ENCODE data around the gene ADGRD1. TPM values are rescaled to one million over a fixed set of nuclear protein-coding genes. Genes with fewer than 3 reads are reported as not detected.

The ADGRD1 gene
- total RNA-seq, 1 donor from 2014 or later = 1.7 TPM

GRCh38 chr12:131131077-131131807 lies 177.5 kb downstream of the ADGRD1 start:
- Mint-ChIP-seq H3K4me1 (ENCODE audit: unreplicated experiment) (peaks cover 8% of the 10 kb centered on the region), H3K9me3 (ENCODE audit: unreplicated experiment) (no peaks in the 10 kb centered on the region), H3K27ac (ENCODE audit: unreplicated experiment) (no peak overlapping the region), H3K4me3 (ENCODE audit: unreplicated experiment) (no peak overlapping the region), H3K27me3 (ENCODE audit: unreplicated experiment) (peaks cover 2% of the 10 kb centered on the region), H3K36me3 (ENCODE audit: low read depth, unreplicated experiment) (no peaks in the 10 kb centered on the region)
- no peak for TF ChIP-seq CTCF (IDR thresholded peaks at IDR 0.05; ENCODE audit: unreplicated experiment)
- peak; percentile 2 for DNase-seq (ENCODE audit: low spot score)

- H3K4me3 Mint-ChIP-seq (ENCODE audit: unreplicated experiment) = no peak overlapping the region
- no peak overlapping the region for H3K27ac Mint-ChIP-seq (ENCODE audit: unreplicated experiment)
- DNase-seq (ENCODE audit: low spot score) = peak; percentile 2
- peaks cover 8% of the 10 kb centered on the region for H3K4me1 Mint-ChIP-seq (ENCODE audit: unreplicated experiment)
- TF ChIP-seq CTCF (IDR thresholded peaks at IDR 0.05; ENCODE audit: unreplicated experiment) = no peak
- H3K27me3 Mint-ChIP-seq (ENCODE audit: unreplicated experiment) = peaks cover 2% of the 10 kb centered on the region
- no peaks in the 10 kb centered on the region for H3K9me3 Mint-ChIP-seq (ENCODE audit: unreplicated experiment)
- H3K36me3 Mint-ChIP-seq (ENCODE audit: low read depth, unreplicated experiment) = no peaks in the 10 kb centered on the region
Observed at GRCh38 chr12:131131808-131132117, 178.1 kb downstream of the ADGRD1 start.

GRCh38 chr12:131132118-131132892 lies 178.6 kb downstream of the ADGRD1 start:
- H3K4me1 Mint-ChIP-seq (ENCODE audit: unreplicated experiment) = peaks cover 8% of the 10 kb centered on the region
- peak; percentile 91 for DNase-seq (ENCODE audit: low spot score)
- TF ChIP-seq CTCF (IDR thresholded peaks at IDR 0.05; ENCODE audit: unreplicated experiment) = peak; percentile 93
- H3K4me3 Mint-ChIP-seq (ENCODE audit: unreplicated experiment) = no peak overlapping the region
- H3K36me3 Mint-ChIP-seq (ENCODE audit: low read depth, unreplicated experiment) = no peaks in the 10 kb centered on the region
- H3K27ac Mint-ChIP-seq (ENCODE audit: unreplicated experiment) = no peak overlapping the region
- no peaks in the 10 kb centered on the region for H3K9me3 Mint-ChIP-seq (ENCODE audit: unreplicated experiment)
- H3K27me3 Mint-ChIP-seq (ENCODE audit: unreplicated experiment) = peaks cover 2% of the 10 kb centered on the region

- Mint-ChIP-seq H3K36me3 (ENCODE audit: low read depth, unreplicated experiment) (no peaks in the 10 kb centered on the region), H3K4me1 (ENCODE audit: unreplicated experiment) (peaks cover 8% of the 10 kb centered on the region), H3K27ac (ENCODE audit: unreplicated experiment) (no peak overlapping the region), H3K27me3 (ENCODE audit: unreplicated experiment) (peaks cover 4% of the 10 kb centered on the region), H3K4me3 (ENCODE audit: unreplicated experiment) (no peak overlapping the region), H3K9me3 (ENCODE audit: unreplicated experiment) (no peaks in the 10 kb centered on the region)
- DNase-seq (ENCODE audit: low spot score) = peak; percentile 30
- TF ChIP-seq CTCF (IDR thresholded peaks at IDR 0.05; ENCODE audit: unreplicated experiment) = no peak
Observed at GRCh38 chr12:131133015-131133905, 179.6 kb downstream of the ADGRD1 start.

All from endothelial cell (in vitro differentiated cells).